ENCODE measurements around the gene IL1B. TPM values are rescaled to one million over a fixed set of nuclear protein-coding genes. Genes with fewer than 3 reads are reported as not detected.

The IL1B gene
- polyA plus RNA-seq, 1 donor from 2014 or later: not detected

DNA sequence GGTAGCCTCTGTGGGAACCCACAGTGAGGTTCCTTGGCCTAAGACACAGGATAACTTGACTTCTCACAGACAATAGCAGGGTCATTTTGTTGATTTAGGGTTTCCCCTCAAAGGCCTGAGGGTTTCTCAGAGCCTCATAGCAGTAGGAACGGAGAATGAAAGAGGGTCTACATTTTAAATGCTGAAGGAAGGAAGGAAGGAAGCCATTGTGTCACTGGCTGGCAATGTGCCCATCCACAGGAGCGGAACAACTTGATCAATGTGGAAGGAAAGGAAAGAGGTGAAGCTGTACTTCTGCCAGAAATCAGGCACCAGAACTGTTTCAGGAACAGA is 5.1 kb downstream of the IL1B start:
- H3K27me3 ChIP-seq (ENCODE audit: insufficient read depth, low read depth, low read length): no peaks in the 10 kb centered on the region
- H3K9me3 ChIP-seq (ENCODE audit: low read length): no peaks in the 10 kb centered on the region
- no peaks in the 10 kb centered on the region for H3K36me3 ChIP-seq (ENCODE audit: insufficient read depth, low read length)
- no peak overlapping the region for H2AFZ ChIP-seq (ENCODE audit: low read depth, low read length)
- H3K4me3 ChIP-seq (ENCODE audit: low read length): no peak overlapping the region
- no peak overlapping the region for H3K27ac ChIP-seq (ENCODE audit: low read length)
- no peak overlapping the region for H3K9ac ChIP-seq (ENCODE audit: low read length)
- H3F3A ChIP-seq (ENCODE audit: insufficient read depth, low read length, poor library complexity, severe bottlenecking): no peaks in the 10 kb centered on the region
- no peak for TF ChIP-seq REST (IDR thresholded peaks at IDR 0.05; ENCODE audit: borderline replicate concordance)
- TF ChIP-seq TAF1 (IDR thresholded peaks at IDR 0.05; ENCODE audit: low read depth): no peak
- no peak for TF ChIP-seq MXI1 (conservative IDR thresholded peaks at IDR 0.05; ENCODE audit: poor library complexity, severe bottlenecking)
- no peak for TF ChIP-seq POLR2AphosphoS5 (IDR thresholded peaks at IDR 0.05)
- no peak for TF ChIP-seq SMC3 (conservative IDR thresholded peaks at IDR 0.05; ENCODE audit: poor library complexity)
- TF ChIP-seq RAD21 (conservative IDR thresholded peaks at IDR 0.05): no peak
- TF ChIP-seq, protein P1, sequence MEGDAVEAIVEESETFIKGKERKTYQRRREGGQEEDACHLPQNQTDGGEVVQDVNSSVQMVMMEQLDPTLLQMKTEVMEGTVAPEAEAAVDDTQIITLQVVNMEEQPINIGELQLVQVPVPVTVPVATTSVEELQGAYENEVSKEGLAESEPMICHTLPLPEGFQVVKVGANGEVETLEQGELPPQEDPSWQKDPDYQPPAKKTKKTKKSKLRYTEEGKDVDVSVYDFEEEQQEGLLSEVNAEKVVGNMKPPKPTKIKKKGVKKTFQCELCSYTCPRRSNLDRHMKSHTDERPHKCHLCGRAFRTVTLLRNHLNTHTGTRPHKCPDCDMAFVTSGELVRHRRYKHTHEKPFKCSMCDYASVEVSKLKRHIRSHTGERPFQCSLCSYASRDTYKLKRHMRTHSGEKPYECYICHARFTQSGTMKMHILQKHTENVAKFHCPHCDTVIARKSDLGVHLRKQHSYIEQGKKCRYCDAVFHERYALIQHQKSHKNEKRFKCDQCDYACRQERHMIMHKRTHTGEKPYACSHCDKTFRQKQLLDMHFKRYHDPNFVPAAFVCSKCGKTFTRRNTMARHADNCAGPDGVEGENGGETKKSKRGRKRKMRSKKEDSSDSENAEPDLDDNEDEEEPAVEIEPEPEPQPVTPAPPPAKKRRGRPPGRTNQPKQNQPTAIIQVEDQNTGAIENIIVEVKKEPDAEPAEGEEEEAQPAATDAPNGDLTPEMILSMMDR (IDR thresholded peaks at IDR 0.05; ENCODE audit: poor library complexity, severe bottlenecking): no peak
- no peak for TF ChIP-seq EZH2 (IDR thresholded peaks at IDR 0.05; ENCODE audit: borderline replicate concordance, insufficient read depth, low read length, poor library complexity, severe bottlenecking)
- no peak for TF ChIP-seq EP300 (conservative IDR thresholded peaks at IDR 0.05; ENCODE audit: poor library complexity, severe bottlenecking)
- no peaks in the 10 kb centered on the region for H3K79me2 ChIP-seq (replicated peaks; ENCODE audit: insufficient read depth, low read length)
- no peak overlapping the region for H3K4me2 ChIP-seq (ENCODE audit: low read length)
- H4K20me1 ChIP-seq (ENCODE audit: insufficient read depth): no peaks in the 10 kb centered on the region
- no peaks in the 10 kb centered on the region for H3K9me2 ChIP-seq (ENCODE audit: insufficient read depth, low read length)

- H3K27ac ChIP-seq (ENCODE audit: low read length): no peak overlapping the region
- H3K9me3 ChIP-seq (ENCODE audit: low read length): no peaks in the 10 kb centered on the region
- H3K9ac ChIP-seq (ENCODE audit: low read length): no peak overlapping the region
- no peaks in the 10 kb centered on the region for H3K79me2 ChIP-seq (replicated peaks; ENCODE audit: insufficient read depth, low read length)
- H4K20me1 ChIP-seq (ENCODE audit: insufficient read depth): no peaks in the 10 kb centered on the region
- H3K4me2 ChIP-seq (ENCODE audit: low read length): no peak overlapping the region
- H3K4me3 ChIP-seq (ENCODE audit: low read length): no peak overlapping the region
- H2AFZ ChIP-seq (ENCODE audit: low read depth, low read length): no peak overlapping the region
- H3F3A ChIP-seq (ENCODE audit: insufficient read depth, low read length, poor library complexity, severe bottlenecking): no peaks in the 10 kb centered on the region
- no peaks in the 10 kb centered on the region for H3K27me3 ChIP-seq (ENCODE audit: insufficient read depth, low read depth, low read length)
- TF ChIP-seq EP300 (conservative IDR thresholded peaks at IDR 0.05; ENCODE audit: poor library complexity, severe bottlenecking): no peak
- no peaks in the 10 kb centered on the region for H3K9me2 ChIP-seq (ENCODE audit: insufficient read depth, low read length)
- no peaks in the 10 kb centered on the region for H3K36me3 ChIP-seq (ENCODE audit: insufficient read depth, low read length)
Observed at GRCh38 chr2:112830682-112831512, 5.7 kb downstream of the IL1B start.
